Panc1 (cell line): Measurements from ENCODE around the gene ADAMTS4.

Experiments
- POLR2AphosphoS5 ChIP-seq: IDR thresholded peaks from 2 replicates; pipeline ENCODE4 v1.6.1; 2012; ENCODE audit warnings: mild to moderate bottlenecking, low read depth, low read length, moderate library complexity
- SIN3A ChIP-seq: IDR thresholded peaks from 2 replicates; pipeline ENCODE4 v1.6.1; 2012; ENCODE audit warnings: low read depth, mild to moderate bottlenecking, low read length, moderate library complexity, borderline replicate concordance; ENCODE audit not compliant: insufficient read depth
- TF ChIP-seq, protein P1 (sequence below): fragments of 450-650 bp; IDR thresholded peaks from 2 replicates; pipeline ENCODE4 v1.5.1; 2017; ENCODE audit warnings: mild to moderate bottlenecking
- TF ChIP-seq, protein P2 (sequence below), 2 experiments: IDR thresholded peaks; 2 replicates each; pipeline ENCODE4 v1.6.1; 2011 to 2012; ENCODE audit warnings: low read depth in 2 of 2, control low read depth in 1 of 2, low read length in 1 of 2, mild to moderate bottlenecking in 1 of 2, moderate library complexity in 1 of 2; ENCODE audit not compliant: insufficient read depth in 1 of 2

DNA sequence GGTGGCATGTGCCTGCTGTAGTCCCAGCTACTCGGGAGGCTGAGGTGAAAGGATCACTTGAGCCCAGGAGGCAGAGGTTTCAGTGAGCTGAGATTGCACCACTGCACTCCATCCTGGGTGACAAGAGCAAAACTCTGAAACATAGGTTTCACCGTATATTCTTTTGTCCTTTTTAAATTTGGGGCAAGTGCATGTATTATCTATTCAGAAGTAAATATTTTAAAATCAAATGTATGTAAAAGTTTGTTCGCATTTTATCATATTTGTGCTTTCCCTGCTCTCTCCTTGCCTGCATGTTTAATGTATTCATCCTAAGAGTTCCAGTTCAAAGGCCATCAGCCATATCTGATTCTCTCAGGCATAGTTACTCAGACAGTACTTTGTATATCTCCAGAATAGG lies 53.0 kb downstream of the ADAMTS4 start:
- TF ChIP-seq, protein P1, sequence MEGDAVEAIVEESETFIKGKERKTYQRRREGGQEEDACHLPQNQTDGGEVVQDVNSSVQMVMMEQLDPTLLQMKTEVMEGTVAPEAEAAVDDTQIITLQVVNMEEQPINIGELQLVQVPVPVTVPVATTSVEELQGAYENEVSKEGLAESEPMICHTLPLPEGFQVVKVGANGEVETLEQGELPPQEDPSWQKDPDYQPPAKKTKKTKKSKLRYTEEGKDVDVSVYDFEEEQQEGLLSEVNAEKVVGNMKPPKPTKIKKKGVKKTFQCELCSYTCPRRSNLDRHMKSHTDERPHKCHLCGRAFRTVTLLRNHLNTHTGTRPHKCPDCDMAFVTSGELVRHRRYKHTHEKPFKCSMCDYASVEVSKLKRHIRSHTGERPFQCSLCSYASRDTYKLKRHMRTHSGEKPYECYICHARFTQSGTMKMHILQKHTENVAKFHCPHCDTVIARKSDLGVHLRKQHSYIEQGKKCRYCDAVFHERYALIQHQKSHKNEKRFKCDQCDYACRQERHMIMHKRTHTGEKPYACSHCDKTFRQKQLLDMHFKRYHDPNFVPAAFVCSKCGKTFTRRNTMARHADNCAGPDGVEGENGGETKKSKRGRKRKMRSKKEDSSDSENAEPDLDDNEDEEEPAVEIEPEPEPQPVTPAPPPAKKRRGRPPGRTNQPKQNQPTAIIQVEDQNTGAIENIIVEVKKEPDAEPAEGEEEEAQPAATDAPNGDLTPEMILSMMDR: no peak
- no peak for TF ChIP-seq POLR2AphosphoS5
- TF ChIP-seq, protein P2, sequence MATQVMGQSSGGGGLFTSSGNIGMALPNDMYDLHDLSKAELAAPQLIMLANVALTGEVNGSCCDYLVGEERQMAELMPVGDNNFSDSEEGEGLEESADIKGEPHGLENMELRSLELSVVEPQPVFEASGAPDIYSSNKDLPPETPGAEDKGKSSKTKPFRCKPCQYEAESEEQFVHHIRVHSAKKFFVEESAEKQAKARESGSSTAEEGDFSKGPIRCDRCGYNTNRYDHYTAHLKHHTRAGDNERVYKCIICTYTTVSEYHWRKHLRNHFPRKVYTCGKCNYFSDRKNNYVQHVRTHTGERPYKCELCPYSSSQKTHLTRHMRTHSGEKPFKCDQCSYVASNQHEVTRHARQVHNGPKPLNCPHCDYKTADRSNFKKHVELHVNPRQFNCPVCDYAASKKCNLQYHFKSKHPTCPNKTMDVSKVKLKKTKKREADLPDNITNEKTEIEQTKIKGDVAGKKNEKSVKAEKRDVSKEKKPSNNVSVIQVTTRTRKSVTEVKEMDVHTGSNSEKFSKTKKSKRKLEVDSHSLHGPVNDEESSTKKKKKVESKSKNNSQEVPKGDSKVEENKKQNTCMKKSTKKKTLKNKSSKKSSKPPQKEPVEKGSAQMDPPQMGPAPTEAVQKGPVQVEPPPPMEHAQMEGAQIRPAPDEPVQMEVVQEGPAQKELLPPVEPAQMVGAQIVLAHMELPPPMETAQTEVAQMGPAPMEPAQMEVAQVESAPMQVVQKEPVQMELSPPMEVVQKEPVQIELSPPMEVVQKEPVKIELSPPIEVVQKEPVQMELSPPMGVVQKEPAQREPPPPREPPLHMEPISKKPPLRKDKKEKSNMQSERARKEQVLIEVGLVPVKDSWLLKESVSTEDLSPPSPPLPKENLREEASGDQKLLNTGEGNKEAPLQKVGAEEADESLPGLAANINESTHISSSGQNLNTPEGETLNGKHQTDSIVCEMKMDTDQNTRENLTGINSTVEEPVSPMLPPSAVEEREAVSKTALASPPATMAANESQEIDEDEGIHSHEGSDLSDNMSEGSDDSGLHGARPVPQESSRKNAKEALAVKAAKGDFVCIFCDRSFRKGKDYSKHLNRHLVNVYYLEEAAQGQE (IDR thresholded peaks at IDR 0.05; ENCODE audit: insufficient read depth in 1 of 2, low read depth in 2 of 2, low read length in 1 of 2): no peak
- no peak for TF ChIP-seq SIN3A
